ENCODE measurements around the gene CSTPP1. TPM values are rescaled to one million over a fixed set of nuclear protein-coding genes. Genes with fewer than 3 reads are reported as not detected.

CSTPP1 gene
- polyA plus RNA-seq, 1 donor from 2014 or later: 46.4 TPM

DNA sequence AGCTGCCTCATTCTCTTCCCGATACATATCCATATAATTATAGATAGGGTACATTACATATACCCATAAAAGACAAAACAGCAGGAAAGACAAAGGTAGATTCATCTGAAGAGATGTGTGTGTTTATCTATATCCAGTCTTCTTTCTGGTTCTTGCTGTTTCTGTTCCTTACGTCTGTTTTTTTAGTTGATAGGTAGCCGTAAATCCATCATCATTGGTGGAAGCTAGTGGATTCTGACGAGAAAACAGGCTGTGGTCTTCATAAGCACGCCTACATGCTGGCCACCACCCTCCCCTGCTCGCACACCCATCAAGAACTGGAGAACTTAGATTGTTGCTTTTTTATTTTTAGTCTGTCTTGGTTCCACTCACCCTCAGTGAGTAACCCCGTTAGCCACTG, 188.5 kb downstream of the CSTPP1 start:
- Histone ChIP-seq H3K4me2 (ENCODE audit: low read length) (no peak overlapping the region), H3K9me2 (ENCODE audit: insufficient read depth, low read length) (no peaks in the 10 kb centered on the region), H3K79me2 (replicated peaks; ENCODE audit: insufficient read depth, low read length) (no peaks in the 10 kb centered on the region), H3K27ac (ENCODE audit: low read length) (no peak overlapping the region), H3K36me3 (ENCODE audit: insufficient read depth, low read length) (no peaks in the 10 kb centered on the region), H3F3A (ENCODE audit: insufficient read depth, low read length, poor library complexity, severe bottlenecking) (no peaks in the 10 kb centered on the region), H3K27me3 (ENCODE audit: insufficient read depth, low read depth, low read length) (no peaks in the 10 kb centered on the region), H3K9ac (ENCODE audit: low read length) (no peak overlapping the region), H3K4me3 (ENCODE audit: low read length) (no peak overlapping the region), H4K20me1 (ENCODE audit: insufficient read depth) (no peaks in the 10 kb centered on the region), H2AFZ (ENCODE audit: low read depth, low read length) (no peak overlapping the region), H3K9me3 (ENCODE audit: low read length) (no peaks in the 10 kb centered on the region)
- no peak for TF ChIP-seq EP300 (conservative IDR thresholded peaks at IDR 0.05; ENCODE audit: poor library complexity, severe bottlenecking)
- TF ChIP-seq RAD21 (conservative IDR thresholded peaks at IDR 0.05): no peak
- TF ChIP-seq, protein P1, sequence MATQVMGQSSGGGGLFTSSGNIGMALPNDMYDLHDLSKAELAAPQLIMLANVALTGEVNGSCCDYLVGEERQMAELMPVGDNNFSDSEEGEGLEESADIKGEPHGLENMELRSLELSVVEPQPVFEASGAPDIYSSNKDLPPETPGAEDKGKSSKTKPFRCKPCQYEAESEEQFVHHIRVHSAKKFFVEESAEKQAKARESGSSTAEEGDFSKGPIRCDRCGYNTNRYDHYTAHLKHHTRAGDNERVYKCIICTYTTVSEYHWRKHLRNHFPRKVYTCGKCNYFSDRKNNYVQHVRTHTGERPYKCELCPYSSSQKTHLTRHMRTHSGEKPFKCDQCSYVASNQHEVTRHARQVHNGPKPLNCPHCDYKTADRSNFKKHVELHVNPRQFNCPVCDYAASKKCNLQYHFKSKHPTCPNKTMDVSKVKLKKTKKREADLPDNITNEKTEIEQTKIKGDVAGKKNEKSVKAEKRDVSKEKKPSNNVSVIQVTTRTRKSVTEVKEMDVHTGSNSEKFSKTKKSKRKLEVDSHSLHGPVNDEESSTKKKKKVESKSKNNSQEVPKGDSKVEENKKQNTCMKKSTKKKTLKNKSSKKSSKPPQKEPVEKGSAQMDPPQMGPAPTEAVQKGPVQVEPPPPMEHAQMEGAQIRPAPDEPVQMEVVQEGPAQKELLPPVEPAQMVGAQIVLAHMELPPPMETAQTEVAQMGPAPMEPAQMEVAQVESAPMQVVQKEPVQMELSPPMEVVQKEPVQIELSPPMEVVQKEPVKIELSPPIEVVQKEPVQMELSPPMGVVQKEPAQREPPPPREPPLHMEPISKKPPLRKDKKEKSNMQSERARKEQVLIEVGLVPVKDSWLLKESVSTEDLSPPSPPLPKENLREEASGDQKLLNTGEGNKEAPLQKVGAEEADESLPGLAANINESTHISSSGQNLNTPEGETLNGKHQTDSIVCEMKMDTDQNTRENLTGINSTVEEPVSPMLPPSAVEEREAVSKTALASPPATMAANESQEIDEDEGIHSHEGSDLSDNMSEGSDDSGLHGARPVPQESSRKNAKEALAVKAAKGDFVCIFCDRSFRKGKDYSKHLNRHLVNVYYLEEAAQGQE (IDR thresholded peaks at IDR 0.05; ENCODE audit: borderline replicate concordance): no peak
- TF ChIP-seq TAF1 (IDR thresholded peaks at IDR 0.05; ENCODE audit: low read depth): no peak
- TF ChIP-seq MXI1 (conservative IDR thresholded peaks at IDR 0.05; ENCODE audit: poor library complexity, severe bottlenecking): no peak
- TF ChIP-seq POLR2AphosphoS5 (IDR thresholded peaks at IDR 0.05): no peak
- TF ChIP-seq EZH2 (IDR thresholded peaks at IDR 0.05; ENCODE audit: borderline replicate concordance, insufficient read depth, low read length, poor library complexity, severe bottlenecking): no peak
- TF ChIP-seq, protein P2, sequence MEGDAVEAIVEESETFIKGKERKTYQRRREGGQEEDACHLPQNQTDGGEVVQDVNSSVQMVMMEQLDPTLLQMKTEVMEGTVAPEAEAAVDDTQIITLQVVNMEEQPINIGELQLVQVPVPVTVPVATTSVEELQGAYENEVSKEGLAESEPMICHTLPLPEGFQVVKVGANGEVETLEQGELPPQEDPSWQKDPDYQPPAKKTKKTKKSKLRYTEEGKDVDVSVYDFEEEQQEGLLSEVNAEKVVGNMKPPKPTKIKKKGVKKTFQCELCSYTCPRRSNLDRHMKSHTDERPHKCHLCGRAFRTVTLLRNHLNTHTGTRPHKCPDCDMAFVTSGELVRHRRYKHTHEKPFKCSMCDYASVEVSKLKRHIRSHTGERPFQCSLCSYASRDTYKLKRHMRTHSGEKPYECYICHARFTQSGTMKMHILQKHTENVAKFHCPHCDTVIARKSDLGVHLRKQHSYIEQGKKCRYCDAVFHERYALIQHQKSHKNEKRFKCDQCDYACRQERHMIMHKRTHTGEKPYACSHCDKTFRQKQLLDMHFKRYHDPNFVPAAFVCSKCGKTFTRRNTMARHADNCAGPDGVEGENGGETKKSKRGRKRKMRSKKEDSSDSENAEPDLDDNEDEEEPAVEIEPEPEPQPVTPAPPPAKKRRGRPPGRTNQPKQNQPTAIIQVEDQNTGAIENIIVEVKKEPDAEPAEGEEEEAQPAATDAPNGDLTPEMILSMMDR (IDR thresholded peaks at IDR 0.05; ENCODE audit: poor library complexity, severe bottlenecking): no peak
- no peak for TF ChIP-seq SMC3 (conservative IDR thresholded peaks at IDR 0.05; ENCODE audit: poor library complexity)

DNA sequence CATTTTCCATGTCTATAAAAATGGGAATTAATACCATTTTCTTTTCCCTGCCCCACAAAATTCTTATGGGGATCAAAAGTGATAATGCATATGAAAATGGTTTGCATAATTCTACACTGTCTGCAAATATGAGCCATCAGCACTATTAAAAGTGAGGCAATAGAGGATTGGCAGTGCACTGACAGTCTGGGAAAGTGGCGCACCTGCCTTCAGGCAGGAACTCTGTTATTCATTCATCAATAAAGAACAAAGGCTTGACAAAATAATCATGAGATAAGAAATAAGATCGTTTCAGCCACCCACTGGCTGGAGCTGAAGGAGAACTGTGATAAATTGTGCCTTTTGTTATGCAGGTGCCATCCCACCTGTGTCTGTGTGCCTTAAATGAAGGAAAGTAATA, 190.7 kb downstream of the CSTPP1 start:
- no peak overlapping the region for H3K9ac ChIP-seq (ENCODE audit: low read length)
- H3K4me3 ChIP-seq (ENCODE audit: low read length): no peak overlapping the region
- TF ChIP-seq, protein P1 (IDR thresholded peaks at IDR 0.05; ENCODE audit: borderline replicate concordance): no peak
- no peak for TF ChIP-seq SMC3 (conservative IDR thresholded peaks at IDR 0.05; ENCODE audit: poor library complexity)
- no peak for TF ChIP-seq POLR2AphosphoS5 (IDR thresholded peaks at IDR 0.05)
- TF ChIP-seq TAF1 (IDR thresholded peaks at IDR 0.05; ENCODE audit: low read depth): no peak
- TF ChIP-seq, protein P2 (IDR thresholded peaks at IDR 0.05; ENCODE audit: poor library complexity, severe bottlenecking): no peak
- no peak for TF ChIP-seq MXI1 (conservative IDR thresholded peaks at IDR 0.05; ENCODE audit: poor library complexity, severe bottlenecking)
- TF ChIP-seq EP300 (conservative IDR thresholded peaks at IDR 0.05; ENCODE audit: poor library complexity, severe bottlenecking): no peak
- no peak for TF ChIP-seq EZH2 (IDR thresholded peaks at IDR 0.05; ENCODE audit: borderline replicate concordance, insufficient read depth, low read length, poor library complexity, severe bottlenecking)
- TF ChIP-seq RAD21 (conservative IDR thresholded peaks at IDR 0.05): no peak
- H3F3A ChIP-seq (ENCODE audit: insufficient read depth, low read length, poor library complexity, severe bottlenecking): no peaks in the 10 kb centered on the region
- no peak overlapping the region for H2AFZ ChIP-seq (ENCODE audit: low read depth, low read length)
- no peaks in the 10 kb centered on the region for H4K20me1 ChIP-seq (ENCODE audit: insufficient read depth)
- H3K9me3 ChIP-seq (ENCODE audit: low read length): no peaks in the 10 kb centered on the region
- no peaks in the 10 kb centered on the region for H3K36me3 ChIP-seq (ENCODE audit: insufficient read depth, low read length)
- no peaks in the 10 kb centered on the region for H3K9me2 ChIP-seq (ENCODE audit: insufficient read depth, low read length)
- no peak overlapping the region for H3K27ac ChIP-seq (ENCODE audit: low read length)
- H3K27me3 ChIP-seq (ENCODE audit: insufficient read depth, low read depth, low read length): no peaks in the 10 kb centered on the region
- no peak overlapping the region for H3K4me2 ChIP-seq (ENCODE audit: low read length)
- no peaks in the 10 kb centered on the region for H3K79me2 ChIP-seq (replicated peaks; ENCODE audit: insufficient read depth, low read length)
